T-helper 9 cell (primary cell): Measurements from ENCODE around the gene ERC1.
"Not testable (repeated sequence)": the region's sequence is repeated elsewhere in the genome, so short reads cannot be mapped to it uniquely, and the experiment has no call there.

Source experiments
- DNase-seq: peaks from one replicate; pipeline ENCODE4 v3.0.0-alpha.2; 2020

The ERC1 gene

DNA sequence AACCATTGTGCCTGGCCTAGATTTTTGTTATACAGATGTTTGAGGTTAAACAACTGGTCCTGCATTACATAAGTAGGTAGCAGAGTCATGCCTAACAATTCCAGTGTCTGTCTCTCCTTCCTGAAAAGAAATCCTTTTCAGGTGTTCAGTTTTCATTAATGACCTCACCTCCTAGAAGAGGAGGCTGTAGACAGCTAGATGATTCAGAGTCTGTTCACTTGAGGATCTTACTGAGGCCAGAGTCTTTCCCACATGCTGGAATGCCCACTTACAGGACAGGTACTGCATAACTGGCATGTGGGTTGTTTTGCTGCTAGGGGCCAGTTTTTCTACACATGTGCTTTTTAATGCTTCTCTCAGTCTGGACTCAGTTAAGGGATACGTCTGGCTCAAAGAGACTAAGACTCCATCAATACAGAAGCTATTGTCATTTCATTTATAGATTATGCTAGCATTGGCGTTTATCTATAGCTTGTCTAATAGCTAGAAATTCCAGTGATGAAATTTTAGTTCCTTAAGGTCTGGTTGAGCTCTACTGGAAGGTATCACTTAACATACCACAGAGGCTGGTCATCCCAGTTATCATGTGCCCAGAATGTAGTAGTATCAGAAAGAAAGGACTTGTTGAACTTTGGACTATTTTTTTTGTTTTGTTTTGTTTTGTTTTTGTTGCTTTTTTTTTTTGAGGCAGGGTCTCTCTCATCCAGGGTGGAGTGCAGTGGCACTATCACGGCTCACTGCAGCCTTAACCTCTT, 206.4 kb downstream of the ERC1 start:
- DNase-seq: no peak

DNA sequence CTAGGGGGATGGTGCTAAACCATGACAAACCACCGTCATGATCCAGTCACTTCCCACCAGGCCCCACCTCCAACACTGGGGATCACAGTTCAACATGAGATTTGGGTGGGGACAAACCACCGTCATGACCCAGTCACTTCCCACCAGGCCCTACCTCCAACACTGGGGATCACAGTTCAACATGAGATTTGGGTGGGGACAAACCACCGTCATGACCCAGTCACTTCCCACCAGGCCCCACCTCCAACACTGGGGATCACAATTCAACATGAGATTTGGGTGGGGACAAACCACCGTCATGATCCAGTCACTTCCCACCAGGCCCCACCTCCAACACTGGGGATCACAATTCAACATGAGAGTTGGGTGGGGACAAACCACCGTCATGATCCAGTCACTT, 207.8 kb downstream of the ERC1 start:
- DNase-seq: not testable (repeated sequence)

DNA sequence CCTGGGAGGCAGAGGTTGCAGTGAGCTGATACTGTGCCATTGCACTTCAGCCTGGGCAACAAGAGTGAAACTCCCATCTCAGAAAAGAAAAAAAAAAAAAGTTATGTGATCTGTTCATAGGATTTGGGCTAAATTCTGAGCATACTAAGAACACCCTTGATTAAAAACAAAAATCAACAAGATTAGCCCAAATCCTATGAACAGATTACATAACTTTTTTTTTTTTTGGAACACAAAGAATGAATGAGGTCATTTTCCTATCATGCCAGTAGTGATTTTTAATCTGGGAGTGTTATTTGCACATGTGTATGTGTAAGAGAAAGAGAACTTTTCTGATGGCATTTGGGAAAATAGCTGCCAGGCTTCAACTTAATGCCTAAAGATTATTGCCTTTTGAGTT, 208.7 kb downstream of the ERC1 start:
- no peak for DNase-seq

DNA sequence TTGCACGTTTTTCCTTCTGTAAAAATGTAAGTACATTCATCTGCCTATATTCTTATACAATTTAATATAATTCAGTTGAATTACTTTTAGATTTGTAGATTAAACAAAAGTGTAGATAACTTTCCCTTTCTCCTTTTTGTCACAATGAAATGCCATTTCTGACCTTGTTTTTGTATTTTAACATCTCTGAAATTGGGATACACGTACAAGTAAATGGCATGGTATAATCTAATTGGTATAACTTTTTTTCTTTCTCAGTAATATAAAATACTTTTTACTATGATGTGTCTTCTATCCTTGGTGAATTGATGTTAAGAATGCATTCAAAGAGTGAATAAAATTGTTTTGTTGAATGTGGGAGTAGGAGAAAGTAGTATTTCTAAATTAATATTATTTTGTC, 210.0 kb downstream of the ERC1 start:
- DNase-seq: no peak

DNA sequence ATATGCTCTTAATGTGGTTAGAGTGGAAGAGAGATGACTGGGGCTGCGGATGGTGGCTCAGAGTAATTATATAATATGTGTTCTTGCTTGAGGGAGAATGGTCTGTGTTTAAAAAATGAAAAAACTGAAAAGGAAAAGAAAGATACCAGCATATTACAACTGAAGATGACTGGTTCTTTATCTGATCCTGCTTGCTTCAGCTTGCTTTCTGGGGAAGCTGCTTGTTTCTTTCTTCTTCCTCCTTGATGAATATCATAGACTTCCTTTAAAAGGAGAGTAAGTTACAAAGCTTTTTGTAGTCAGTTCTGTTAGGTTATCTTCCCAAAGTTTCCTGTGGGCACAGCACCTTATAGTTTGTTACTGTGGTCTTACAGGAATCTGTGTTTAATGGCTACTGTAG, 210.9 kb downstream of the ERC1 start:
- no peak for DNase-seq

DNA sequence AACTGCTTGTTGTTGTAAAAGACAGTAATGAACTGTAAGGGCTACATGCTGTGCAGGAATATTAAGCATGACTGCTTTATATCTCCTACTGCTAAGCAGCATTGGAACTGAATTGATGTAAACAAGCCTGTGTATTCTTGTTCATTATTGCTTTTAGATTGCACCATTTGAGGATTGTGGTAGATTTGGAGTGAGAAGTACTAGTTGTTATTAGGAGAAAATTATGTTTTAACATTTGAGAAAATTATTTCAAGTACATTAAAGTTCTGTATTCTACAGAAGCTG, 212.7 kb downstream of the ERC1 start:
- no peak for DNase-seq

DNA sequence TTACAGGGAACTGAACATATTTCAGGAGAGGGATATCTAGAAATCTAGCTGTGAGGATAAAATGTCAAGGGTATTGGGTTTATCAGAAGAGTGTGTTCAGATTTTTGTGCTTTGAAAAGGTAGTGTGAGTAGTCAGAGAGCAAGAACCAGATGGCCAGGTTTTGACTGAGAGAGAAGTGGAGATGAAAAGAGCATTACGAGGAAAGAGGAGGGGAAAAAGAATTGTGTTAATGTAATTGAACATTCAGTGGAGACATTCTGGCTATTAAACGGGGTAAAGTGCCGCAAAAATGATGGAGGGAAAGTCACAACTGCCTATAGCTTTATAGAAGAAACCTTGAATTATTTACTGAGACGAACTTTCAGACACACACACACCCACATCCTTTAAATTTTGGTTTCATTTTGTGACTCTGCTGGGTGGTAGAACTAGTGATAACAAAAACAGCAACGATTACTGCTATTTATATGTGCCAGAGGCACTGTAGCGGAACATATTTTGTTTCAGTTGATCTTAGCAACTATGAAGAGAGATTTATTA, 213.6 kb downstream of the ERC1 start:
- DNase-seq: no peak

DNA sequence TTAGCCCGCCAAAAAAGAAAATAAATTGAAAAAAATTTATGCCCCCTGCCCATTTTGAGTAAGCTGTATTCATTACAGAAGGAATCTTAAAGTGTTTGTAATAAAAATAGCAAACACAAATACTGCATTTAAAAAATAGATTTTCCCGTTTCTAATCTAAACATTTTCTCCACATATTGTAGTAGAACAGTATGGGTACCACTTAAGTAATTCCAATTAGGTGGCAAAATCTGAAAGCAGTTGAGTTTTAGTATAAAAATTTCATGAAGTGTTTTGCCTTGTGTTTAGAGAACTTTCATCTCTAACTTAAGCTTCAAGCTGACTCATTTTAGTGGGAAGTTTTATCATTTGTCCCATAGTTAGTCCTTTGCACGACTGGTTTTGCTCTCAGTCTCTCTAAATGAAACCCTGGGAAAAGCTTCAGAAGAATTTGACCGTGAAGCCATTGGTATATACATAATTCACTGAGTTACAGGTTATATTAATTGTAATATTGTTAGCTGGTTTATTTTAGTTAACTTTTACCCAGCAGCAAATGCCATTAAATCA, 214.6 kb downstream of the ERC1 start:
- no peak for DNase-seq

DNA sequence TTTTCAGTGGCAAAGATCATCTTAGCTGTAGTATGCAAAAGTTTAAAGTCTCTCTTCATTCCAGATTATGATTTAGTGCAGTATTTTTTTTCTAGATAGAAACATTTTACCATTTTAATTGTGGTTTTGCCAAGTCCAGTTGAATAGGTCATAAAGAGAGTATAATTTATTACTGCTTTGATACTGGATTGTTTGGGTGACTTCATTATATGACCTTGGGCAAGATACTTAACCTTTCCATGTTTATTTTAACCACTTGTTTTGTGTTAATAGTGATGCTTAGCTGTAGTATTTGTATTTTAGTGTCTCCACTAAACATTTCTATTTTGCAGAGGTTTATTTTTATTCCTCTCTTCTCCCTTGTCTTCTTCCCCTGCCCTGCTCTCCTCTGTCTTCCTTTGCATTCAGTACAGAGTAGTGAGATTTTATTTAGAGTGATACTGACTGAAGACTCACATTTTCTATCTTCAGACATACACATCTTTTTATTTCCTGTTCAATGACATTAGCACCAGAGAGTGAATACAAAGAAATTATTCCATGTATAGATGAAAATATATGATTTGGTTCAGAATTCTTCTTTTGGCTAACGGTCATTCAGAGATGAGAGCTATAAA, 215.2 kb downstream of the ERC1 start:
- no peak for DNase-seq

DNA sequence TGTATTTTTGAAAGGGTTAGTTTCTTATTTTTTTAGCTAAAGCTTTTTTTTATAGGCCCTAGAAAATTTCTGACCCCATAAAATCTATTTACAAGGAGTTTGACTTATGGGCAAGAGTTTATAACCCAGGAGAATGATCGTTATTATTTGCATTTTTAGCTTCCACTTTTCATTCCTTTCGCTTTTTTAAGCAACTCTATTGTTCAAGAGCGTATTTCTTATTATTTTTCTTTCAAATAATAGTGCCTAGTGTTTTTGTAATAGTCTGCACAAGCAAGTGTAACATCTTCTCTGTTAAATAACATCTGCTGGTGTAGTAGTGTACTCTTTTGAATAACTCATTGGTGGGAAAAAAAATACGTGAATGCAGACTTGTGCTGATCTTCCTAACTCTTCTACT, 216.3 kb downstream of the ERC1 start:
- DNase-seq: no peak

DNA sequence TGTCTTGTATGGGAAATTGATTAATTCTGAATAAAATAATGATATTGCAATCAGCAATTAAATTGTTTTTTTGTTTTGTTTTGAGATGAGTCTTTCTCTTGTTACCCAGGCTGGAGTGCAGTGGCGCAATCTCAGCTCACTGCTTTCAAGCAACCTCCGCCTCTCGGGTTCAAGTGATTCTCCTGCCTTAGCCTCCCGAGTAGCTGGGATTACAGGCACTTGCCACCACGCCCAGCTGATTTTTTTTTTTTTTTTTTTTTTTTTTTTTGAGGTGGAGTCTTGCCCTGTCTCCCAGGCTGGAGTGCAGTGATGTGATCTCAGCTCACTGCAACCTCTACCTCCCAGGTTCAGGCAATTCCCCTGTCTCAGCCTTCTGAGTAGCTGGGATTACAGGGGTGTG, 217.7 kb downstream of the ERC1 start:
- not testable (repeated sequence) for DNase-seq

DNA sequence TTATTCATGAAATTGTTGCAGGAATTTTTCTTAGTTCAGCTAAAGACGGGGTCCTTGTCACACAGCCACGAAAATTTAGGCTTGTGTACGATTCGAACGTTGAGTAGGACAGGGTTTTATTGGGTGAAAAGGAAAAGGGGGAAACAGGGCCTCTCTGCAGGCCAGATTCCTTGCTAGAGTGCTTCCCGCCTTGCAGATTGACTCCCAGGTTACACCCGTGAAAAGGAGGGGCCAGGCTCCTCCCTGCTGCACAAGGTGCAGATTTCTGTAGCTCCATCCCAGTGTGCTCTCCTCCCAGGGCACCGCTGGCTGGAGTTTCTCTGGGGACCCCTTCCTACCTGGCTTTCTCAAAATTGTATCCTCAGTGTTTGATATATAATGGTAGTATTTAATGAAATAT, 221.5 kb downstream of the ERC1 start:
- no peak for DNase-seq

DNA sequence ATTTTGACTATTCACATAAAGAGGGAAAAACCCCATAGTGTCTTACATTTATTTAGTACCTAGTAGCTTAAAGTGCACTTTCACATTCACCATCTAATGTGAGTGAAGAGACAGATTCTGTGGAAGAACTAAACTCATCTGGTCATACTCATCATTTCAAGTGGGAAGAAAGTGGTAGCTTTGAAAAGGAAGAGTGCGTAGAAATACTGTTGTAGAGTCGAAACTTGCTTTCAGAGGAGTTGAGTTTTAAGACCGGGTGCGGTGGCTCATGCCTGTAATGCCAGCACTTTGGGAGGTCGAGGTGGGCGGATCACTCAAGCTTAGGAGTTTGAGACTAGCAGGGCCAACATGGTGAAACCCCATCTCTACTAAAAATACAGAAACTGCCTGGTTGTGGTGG, 222.2 kb downstream of the ERC1 start:
- DNase-seq: no peak

DNA sequence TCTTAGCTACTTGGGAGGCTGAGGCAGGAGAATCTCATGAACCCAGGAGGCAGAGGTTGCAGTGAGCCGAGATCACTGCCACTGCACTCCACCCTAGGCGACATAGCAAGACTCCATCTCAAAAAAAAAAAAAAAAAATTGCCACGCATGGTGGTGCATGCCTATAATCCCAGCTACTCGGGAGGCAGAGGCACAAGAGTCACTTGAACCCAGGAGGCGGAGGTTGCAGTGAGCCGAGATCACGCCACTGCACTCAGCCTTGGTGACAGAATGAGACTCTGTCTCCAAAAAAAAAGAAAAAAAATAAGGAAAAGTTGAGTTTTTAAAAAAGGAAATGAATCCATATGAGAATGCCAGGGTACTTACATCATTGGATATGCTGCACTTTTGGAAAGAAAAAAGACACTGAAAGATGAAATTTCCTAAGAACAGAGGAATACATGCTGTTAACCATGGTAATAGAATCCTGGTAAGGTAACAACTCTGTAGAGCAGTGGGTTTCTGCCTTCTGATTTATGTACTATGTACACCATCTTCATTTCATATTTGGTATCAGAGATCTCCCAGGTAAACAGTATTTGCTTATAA, 222.7 kb downstream of the ERC1 start:
- DNase-seq: no peak

DNA sequence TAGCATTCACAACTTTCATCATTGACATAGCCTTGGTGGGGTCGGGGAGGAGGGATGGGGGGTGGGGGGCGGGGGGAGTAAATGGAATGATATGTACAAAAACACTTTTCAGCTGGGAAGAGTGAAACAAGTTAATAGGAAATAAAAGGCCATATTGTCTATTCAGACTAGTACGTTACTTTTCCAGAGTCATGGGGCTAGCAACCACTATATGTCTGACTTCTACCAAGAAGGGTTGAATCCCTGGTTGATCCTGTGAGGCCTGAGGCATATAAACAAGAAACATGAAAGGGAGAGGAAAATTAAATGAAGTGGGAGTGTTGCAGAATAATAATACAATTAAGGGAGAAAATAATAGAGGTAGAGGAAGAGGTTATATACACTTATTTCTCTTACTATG, 225.5 kb downstream of the ERC1 start:
- no peak for DNase-seq

DNA sequence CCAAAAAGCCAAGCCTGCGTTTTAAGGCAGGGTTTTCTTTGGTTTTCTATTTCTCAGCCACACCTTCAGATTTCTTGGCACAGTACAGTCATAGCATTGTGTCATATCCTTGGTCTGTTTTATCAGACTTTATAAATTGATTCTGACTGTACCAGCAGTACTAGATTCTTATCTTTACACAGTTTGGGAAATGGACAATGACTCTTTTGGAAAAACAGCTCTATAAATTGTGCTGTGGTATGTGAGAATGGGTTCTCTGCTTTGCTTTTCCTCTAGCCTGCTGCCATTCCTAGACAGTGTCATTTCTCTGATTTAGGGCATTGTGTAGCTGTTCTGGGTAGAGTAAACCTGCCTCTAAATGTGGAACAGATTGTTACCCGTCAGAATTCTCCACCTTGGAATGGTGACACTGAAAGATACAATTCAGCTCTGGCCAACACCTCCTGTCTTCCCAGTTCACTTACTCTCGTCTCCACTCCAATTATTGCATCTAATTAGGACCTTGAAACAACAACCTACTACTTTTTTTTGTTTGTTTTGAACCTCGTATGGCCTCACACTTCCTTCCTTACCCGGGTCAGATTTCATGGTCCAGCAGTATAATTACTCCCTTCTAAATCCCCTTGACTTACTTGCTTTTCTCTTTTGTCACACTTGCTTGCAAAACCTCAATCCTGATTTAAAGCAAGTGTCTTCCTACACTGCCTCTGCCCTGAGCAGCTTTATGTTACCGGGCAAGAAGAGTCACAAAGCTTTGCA, 226.3 kb downstream of the ERC1 start:
- DNase-seq: no peak

DNA sequence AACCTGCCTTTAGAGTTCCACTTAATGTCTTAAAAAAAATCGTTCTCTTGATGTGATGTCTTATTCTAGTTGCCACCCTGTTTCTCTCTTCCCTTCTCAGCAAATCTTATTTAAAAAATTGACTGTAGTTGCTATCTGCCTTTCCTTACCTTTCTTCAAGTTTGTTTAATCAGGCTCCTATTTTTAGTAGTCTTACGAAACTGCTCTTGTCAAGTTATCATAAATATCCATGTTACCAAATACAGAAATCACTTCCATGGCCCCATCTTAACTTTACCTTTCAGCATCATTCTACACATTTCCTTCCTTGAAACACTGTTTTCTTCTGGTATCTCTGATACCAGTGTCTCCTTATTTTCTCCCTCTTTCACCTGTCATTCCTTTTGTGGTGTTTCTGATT, 227.3 kb downstream of the ERC1 start:
- DNase-seq: no peak

DNA sequence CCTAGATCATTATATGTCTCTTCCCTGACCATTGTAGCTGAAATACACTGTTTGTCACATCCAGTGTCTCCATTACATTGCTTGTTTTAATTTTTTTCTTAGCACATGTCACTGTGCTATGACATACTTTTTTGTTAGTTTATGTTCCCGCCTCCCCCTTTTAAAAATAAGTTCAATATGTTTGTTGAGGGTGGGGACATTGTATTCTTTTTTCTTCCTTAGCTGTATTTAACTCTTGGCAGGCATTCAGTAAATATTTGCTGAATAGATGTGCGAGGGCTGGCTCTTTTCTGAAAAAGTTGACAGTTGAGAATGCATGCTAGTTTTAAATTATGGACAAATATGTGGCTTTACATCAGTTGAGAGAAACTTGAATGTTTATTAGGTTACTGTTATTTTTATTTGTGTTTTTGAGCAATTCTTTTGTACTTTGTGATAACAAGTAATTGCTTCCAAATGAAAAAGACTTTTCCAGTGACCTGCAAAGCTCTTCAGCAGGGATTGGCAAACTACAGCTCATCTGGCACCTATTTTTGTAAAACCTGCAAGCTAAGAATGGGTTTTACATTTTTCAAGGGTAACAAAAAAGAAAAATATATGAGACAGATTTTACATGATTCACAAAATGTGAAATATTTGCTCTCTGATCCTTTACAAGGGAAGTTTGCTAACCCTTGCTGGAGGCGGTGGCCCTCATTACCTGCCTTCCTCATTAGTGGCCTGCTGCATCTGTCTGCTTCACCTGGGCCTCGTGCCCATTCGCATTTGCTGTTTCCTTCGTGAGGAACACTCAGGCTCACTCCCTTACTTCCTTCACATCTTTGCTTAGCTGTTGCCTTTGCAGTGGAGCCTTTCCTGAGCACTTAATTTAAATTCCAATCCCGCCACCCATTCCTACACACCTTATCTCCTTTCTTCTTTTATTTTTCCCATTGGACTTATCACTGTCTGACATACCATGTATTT, 229.4 kb downstream of the ERC1 start:
- DNase-seq: no peak

DNA sequence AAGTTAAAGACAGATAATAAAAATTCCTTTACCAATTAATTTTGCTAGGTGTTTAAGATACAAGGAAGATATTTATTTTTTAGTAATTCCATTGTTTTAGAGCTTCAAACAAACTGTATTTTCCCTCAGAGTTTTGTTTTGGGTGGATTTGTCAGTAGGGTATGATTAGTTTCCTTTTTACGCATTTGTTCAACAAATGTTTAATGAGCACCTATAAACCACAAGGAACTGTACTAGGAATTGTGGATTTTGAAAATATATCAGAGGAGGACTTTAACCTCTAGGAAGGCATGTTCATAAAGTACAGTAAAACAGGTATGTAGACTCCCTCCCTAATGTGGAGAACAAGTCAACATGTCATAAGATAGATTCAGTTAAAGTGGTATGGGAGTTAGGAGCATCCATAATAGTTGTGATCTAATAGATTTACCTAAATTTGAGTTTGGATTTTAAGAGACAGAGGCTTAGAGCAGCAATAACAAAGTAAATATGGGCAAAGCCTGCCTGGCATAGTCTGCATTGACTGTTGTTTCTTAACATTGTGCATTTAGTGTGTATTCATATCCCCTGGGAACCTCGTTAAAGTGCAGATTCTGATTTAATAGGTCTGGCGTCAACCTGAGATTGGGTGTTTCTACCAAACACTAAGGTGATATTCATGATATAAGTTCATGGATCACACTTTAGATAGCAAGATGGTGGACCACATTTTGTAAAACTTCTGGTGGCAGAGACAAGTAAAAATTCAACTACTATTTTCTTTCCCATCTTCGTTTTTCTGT, 232.0 kb downstream of the ERC1 start:
- DNase-seq: no peak

DNA sequence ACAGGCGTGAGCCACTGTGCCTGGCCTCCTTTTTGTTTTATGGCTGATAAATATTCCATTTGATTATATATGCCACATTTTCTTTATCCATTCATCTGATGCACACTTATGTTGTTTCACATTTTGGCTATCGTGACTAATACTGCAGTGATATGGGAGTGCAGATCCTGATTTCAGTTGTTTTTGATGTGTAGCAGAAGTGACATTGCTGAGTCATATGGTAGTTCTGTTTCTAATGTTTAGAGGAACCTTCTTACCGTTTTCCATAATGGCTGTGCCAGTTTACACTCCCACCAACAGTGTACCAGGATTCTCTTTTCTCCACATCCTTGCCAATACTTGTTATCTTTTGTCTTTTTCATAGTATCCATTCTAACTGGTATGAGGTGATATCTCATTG, 235.9 kb downstream of the ERC1 start:
- no peak for DNase-seq

DNA sequence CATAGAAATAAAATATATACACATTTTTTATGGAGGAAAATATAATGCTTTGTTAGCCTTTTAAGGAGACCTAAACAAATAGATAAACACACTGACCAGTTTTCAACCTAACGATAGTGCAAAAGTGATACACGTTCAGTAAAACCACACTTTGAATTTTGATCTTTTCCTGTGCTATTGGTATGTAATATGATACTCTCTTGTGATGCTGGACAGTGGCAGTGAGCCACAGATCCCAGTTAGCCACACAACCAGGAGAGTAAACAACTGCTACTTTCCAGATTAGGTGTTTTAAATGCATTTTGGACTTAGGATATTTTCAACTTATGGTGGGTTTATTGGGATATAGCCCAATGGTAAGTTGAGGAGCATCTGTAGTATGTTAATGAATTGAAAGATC, 243.1 kb downstream of the ERC1 start:
- no peak for DNase-seq
